ENCODE data around the gene ENTPD7.

DNA sequence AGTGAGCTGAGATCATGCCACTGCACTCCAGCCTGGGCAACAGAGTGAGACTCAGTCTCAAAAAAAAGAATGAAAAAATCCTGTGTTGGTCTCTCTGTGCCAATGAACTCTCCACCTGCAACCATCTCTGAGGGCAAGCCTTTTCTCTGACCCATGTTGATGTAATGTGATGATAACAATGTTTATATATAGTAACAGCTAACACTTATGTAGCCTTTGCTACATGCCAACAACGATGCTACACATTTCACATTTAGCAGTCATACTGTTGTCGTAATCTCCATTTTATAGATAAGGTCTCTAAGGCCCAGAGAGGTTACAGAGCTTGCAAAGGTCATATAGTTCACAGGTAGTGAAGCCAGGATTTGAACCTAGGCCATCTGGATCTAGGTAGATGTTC lies 61.1 kb downstream of the ENTPD7 start:
- TF ChIP-seq POLR2A (IDR thresholded peaks at IDR 0.05; ENCODE audit: low read length) (no peak), GATA1 (IDR thresholded peaks at IDR 0.05; ENCODE audit: low read depth, low read length) (no peak)

All from erythroblast (primary cell).